Measurements from ENCODE around the gene NEURL2. TPM values are rescaled to one million over a fixed set of nuclear protein-coding genes. Genes with fewer than 3 reads are reported as not detected.
"Not testable (repeated sequence)": the region's sequence is repeated elsewhere in the genome, so short reads cannot be mapped to it uniquely, and the experiment has no call there.

NEURL2 gene
- total RNA-seq, 1 donor from 2014 or later: 13.0 TPM

DNA sequence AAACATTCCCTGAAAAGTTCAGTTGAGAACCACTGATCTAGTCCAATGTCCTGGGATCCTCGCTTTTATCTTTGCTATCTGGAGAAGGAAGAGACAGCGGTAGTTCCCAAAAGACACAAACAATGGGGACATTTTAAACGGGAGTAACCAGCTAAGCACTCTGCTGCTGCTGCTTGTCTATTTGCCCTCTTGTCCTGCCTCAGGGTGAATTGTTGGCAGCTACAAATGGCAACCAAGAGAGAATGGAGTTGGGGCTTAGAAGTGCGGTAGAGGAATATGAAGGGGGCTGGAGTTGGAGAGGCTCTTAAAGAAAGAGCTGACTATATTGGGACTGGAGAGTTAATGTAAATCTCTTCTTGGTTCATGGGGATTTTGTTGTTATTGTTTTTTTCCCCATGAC, 16.4 kb downstream of the NEURL2 start:
- H3K9me3 ChIP-seq (ENCODE audit: control insufficient read depth in 3 of 3, low read length in 3 of 3): no peaks in the 10 kb centered on the region
- no peak overlapping the region for H3K9ac ChIP-seq (ENCODE audit: low read depth in 1 of 3, low read length in 3 of 3)
- H3K27ac ChIP-seq (ENCODE audit: low read depth, low read length): no peak overlapping the region
- H3K36me3 ChIP-seq (ENCODE audit: control insufficient read depth in 3 of 3, insufficient read depth in 3 of 3, low read length in 3 of 3): peaks cover 20 to 26% (median 21%) of the 10 kb centered on the region in 3 donors
- no peaks in the 10 kb centered on the region for H3K4me1 ChIP-seq (ENCODE audit: control insufficient read depth in 3 of 3, insufficient read depth in 3 of 3, low read length in 3 of 3)
- no peak overlapping the region for H3K4me3 ChIP-seq (ENCODE audit: low read length in 3 of 3)
- H3K27me3 ChIP-seq (ENCODE audit: control insufficient read depth in 3 of 3, insufficient read depth in 3 of 3, low read length in 3 of 3): no peaks in the 10 kb centered on the region

GRCh38 chr20:45874104-45874481, 16.9 kb downstream of the NEURL2 start:
- H3K36me3 ChIP-seq (ENCODE audit: control insufficient read depth in 3 of 3, insufficient read depth in 3 of 3, low read length in 3 of 3): peaks cover 20 to 26% (median 21%) of the 10 kb centered on the region in 3 donors
- H3K4me1 ChIP-seq (ENCODE audit: control insufficient read depth in 3 of 3, insufficient read depth in 3 of 3, low read length in 3 of 3); H3K4me3 ChIP-seq (ENCODE audit: low read length in 3 of 3); H3K9ac ChIP-seq (ENCODE audit: low read depth in 1 of 3, low read length in 3 of 3); H3K9me3 ChIP-seq (ENCODE audit: control insufficient read depth in 3 of 3, low read length in 3 of 3); H3K27ac ChIP-seq (ENCODE audit: low read depth, low read length); H3K27me3 ChIP-seq (ENCODE audit: control insufficient read depth in 3 of 3, insufficient read depth in 3 of 3, low read length in 3 of 3): not testable (repeated sequence)

GRCh38 chr20:45873409-45874103, 17.5 kb downstream of the NEURL2 start:
- peaks cover 20 to 24% (median 20%) of the 10 kb centered on the region in 3 donors for H3K36me3 ChIP-seq (ENCODE audit: control insufficient read depth in 3 of 3, insufficient read depth in 3 of 3, low read length in 3 of 3)
- H3K27ac ChIP-seq (ENCODE audit: low read depth, low read length): no peak overlapping the region
- no peak overlapping the region for H3K9ac ChIP-seq (ENCODE audit: low read depth in 1 of 3, low read length in 3 of 3)
- H3K4me3 ChIP-seq (ENCODE audit: low read length in 3 of 3): no peak overlapping the region
- H3K4me1 ChIP-seq (ENCODE audit: control insufficient read depth in 3 of 3, insufficient read depth in 3 of 3, low read length in 3 of 3): no peaks in the 10 kb centered on the region
- no peaks in the 10 kb centered on the region for H3K9me3 ChIP-seq (ENCODE audit: control insufficient read depth in 3 of 3, low read length in 3 of 3)
- H3K27me3 ChIP-seq (ENCODE audit: control insufficient read depth in 3 of 3, insufficient read depth in 3 of 3, low read length in 3 of 3): no peaks in the 10 kb centered on the region

DNA sequence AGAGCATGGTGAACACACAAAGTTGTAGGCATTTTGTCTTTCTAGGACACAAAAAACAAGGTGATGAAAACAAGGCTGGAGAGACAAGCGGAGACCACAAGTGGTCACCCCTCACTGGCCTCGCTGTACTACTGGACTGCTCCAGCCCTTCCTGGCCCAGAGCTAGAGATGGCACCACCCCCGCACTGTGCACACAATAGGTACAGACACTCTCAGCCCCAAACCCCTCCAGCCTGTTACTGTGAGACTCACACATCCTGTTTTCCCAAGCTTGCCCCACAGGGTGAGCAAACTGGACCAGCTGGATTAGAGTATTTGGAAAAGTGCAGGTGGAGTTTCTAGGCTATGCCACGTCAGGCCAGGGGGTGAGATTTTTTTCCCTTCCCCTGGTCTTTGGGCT, 18.4 kb downstream of the NEURL2 start:
- Histone ChIP-seq H3K4me1 (ENCODE audit: control insufficient read depth in 3 of 3, insufficient read depth in 3 of 3, low read length in 3 of 3) (no peaks in the 10 kb centered on the region), H3K9me3 (ENCODE audit: control insufficient read depth in 3 of 3, low read length in 3 of 3) (no peaks in the 10 kb centered on the region), H3K27me3 (ENCODE audit: control insufficient read depth in 3 of 3, insufficient read depth in 3 of 3, low read length in 3 of 3) (no peaks in the 10 kb centered on the region), H3K4me3 (ENCODE audit: low read length in 3 of 3) (no peak overlapping the region), H3K27ac (ENCODE audit: low read depth, low read length) (no peak overlapping the region), H3K36me3 (ENCODE audit: control insufficient read depth in 3 of 3, insufficient read depth in 3 of 3, low read length in 3 of 3) (peaks cover 11 to 15% (median 12%) of the 10 kb centered on the region in 3 donors), H3K9ac (ENCODE audit: low read depth in 1 of 3, low read length in 3 of 3) (no peak overlapping the region)

DNA sequence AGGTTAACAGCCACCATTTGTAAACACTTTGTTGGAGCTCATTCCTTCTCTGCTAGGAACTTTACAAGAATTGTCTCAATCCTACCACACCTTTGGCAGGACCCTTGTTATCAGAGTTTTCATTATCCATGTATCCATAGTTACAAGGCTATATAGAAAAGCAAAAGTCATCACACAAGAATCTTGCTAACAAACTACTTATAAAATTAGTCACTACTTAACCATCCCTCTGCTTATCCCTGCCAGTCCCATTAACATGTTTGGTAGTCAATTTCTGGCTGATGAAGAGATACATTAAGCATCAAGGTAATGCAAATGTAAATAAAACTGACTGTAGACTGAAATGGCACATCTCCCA, 23.2 kb downstream of the NEURL2 start:
- no peaks in the 10 kb centered on the region for H3K27me3 ChIP-seq (ENCODE audit: control insufficient read depth in 3 of 3, insufficient read depth in 3 of 3, low read length in 3 of 3)
- H3K27ac ChIP-seq (ENCODE audit: low read depth, low read length): no peak overlapping the region
- H3K36me3 ChIP-seq (ENCODE audit: control insufficient read depth in 3 of 3, insufficient read depth in 3 of 3, low read length in 3 of 3): peaks cover 0 to 4% (median 3%) of the 10 kb centered on the region in 3 donors
- H3K4me1 ChIP-seq (ENCODE audit: control insufficient read depth in 3 of 3, insufficient read depth in 3 of 3, low read length in 3 of 3): no peaks in the 10 kb centered on the region
- no peak overlapping the region for H3K9ac ChIP-seq (ENCODE audit: low read depth in 1 of 3, low read length in 3 of 3)
- no peak overlapping the region for H3K4me3 ChIP-seq (ENCODE audit: low read length in 3 of 3)
- H3K9me3 ChIP-seq (ENCODE audit: control insufficient read depth in 3 of 3, low read length in 3 of 3): no peaks in the 10 kb centered on the region

GRCh38 chr20:45867136-45867818, 23.7 kb downstream of the NEURL2 start:
- Histone ChIP-seq H3K4me3 (ENCODE audit: low read length in 3 of 3) (no peak overlapping the region), H3K36me3 (ENCODE audit: control insufficient read depth in 3 of 3, insufficient read depth in 3 of 3, low read length in 3 of 3) (no peaks in the 10 kb centered on the region), H3K4me1 (ENCODE audit: control insufficient read depth in 3 of 3, insufficient read depth in 3 of 3, low read length in 3 of 3) (no peaks in the 10 kb centered on the region), H3K9me3 (ENCODE audit: control insufficient read depth in 3 of 3, low read length in 3 of 3) (no peaks in the 10 kb centered on the region), H3K9ac (ENCODE audit: low read depth in 1 of 3, low read length in 3 of 3) (no peak overlapping the region), H3K27ac (ENCODE audit: low read depth, low read length) (no peak overlapping the region), H3K27me3 (ENCODE audit: control insufficient read depth in 3 of 3, insufficient read depth in 3 of 3, low read length in 3 of 3) (no peaks in the 10 kb centered on the region)

DNA sequence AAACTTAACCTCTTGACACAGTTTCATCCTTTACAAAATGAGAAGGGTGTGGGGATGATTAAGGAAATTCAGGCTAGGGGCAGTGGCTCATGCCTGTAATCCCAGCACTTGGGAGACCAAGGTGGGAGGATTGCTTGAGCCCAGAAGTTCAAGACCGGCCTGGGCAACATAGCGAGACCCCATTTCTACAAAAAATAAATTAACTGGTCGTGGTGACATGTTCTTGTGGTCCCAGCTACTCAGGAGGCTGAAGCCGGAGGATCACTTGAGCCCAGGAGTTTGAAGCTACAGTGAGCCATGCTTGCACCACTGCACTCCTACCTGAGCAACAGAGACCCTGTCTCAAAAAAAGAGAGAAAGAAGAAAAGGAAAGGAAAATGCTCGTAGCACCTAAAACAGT, 24.6 kb downstream of the NEURL2 start:
- H3K36me3 ChIP-seq (ENCODE audit: control insufficient read depth in 3 of 3, insufficient read depth in 3 of 3, low read length in 3 of 3): no peaks in the 10 kb centered on the region
- no peak overlapping the region for H3K27ac ChIP-seq (ENCODE audit: low read depth, low read length)
- no peak overlapping the region for H3K4me3 ChIP-seq (ENCODE audit: low read length in 3 of 3)

GRCh38 chr20:45863543-45864470, 27.2 kb downstream of the NEURL2 start:
- Histone ChIP-seq H3K4me3 (ENCODE audit: low read length in 3 of 3) (no peak overlapping the region), H3K36me3 (ENCODE audit: control insufficient read depth in 3 of 3, insufficient read depth in 3 of 3, low read length in 3 of 3) (no peaks in the 10 kb centered on the region), H3K27ac (ENCODE audit: low read depth, low read length) (no peak overlapping the region), H3K27me3 (ENCODE audit: control insufficient read depth in 3 of 3, insufficient read depth in 3 of 3, low read length in 3 of 3) (no peaks in the 10 kb centered on the region), H3K9me3 (ENCODE audit: control insufficient read depth in 3 of 3, low read length in 3 of 3) (no peaks in the 10 kb centered on the region), H3K9ac (ENCODE audit: low read depth in 1 of 3, low read length in 3 of 3) (no peak overlapping the region), H3K4me1 (ENCODE audit: control insufficient read depth in 3 of 3, insufficient read depth in 3 of 3, low read length in 3 of 3) (no peaks in the 10 kb centered on the region)

More for the DNA sequence above, 24.6 kb downstream of the NEURL2 start:
- no peaks in the 10 kb centered on the region for H3K9me3 ChIP-seq (ENCODE audit: control insufficient read depth in 3 of 3, low read length in 3 of 3)
- H3K9ac ChIP-seq (ENCODE audit: low read depth in 1 of 3, low read length in 3 of 3): no peak overlapping the region
- H3K4me1 ChIP-seq (ENCODE audit: control insufficient read depth in 3 of 3, insufficient read depth in 3 of 3, low read length in 3 of 3): no peaks in the 10 kb centered on the region
- H3K27me3 ChIP-seq (ENCODE audit: control insufficient read depth in 3 of 3, insufficient read depth in 3 of 3, low read length in 3 of 3): no peaks in the 10 kb centered on the region

- no peaks in the 10 kb centered on the region for H3K9me3 ChIP-seq (ENCODE audit: control insufficient read depth in 3 of 3, low read length in 3 of 3)
- H3K36me3 ChIP-seq (ENCODE audit: control insufficient read depth in 3 of 3, insufficient read depth in 3 of 3, low read length in 3 of 3): no peaks in the 10 kb centered on the region
- H3K4me1 ChIP-seq (ENCODE audit: control insufficient read depth in 3 of 3, insufficient read depth in 3 of 3, low read length in 3 of 3): peaks cover 9 to 18% (median 10%) of the 10 kb centered on the region in 3 donors
- no peak overlapping the region for H3K27ac ChIP-seq (ENCODE audit: low read depth, low read length)
- H3K27me3 ChIP-seq (ENCODE audit: control insufficient read depth in 3 of 3, insufficient read depth in 3 of 3, low read length in 3 of 3): no peaks in the 10 kb centered on the region
- no peak overlapping the region for H3K4me3 ChIP-seq (ENCODE audit: low read length in 3 of 3)
- H3K9ac ChIP-seq (ENCODE audit: low read depth in 1 of 3, low read length in 3 of 3): no peak overlapping the region
These were observed 29.6 kb downstream of the NEURL2 start for GRCh38 chr20:45861221-45862075.

Data from skeletal muscle tissue (tissue), 4 donors.